IMR-90 (cell line): ENCODE data around the gene OSBPL1A. TPM values are rescaled to one million over a fixed set of nuclear protein-coding genes. Genes with fewer than 3 reads are reported as not detected.

ENCODE experiments used
- ATAC-seq: fragments of 200-7000 bp; cut with Tn5 transposase; 2 replicates; pipeline ENCODE4 v1.9.1; 2020; ENCODE audit warnings: low read depth, mild to moderate bottlenecking, moderate library complexity
- BruUV-seq: library from RNA; stranded (reverse); fragments of 400-500 nt; replicated peaks from 2 replicates; lab custom pipeline; 2021; lab: Mats Ljungman, UMichigan
- CTCF ChIA-PET: fragments of 300-600 bp; formaldehyde crosslinking; extraction: SDS; loops from one replicate; lab custom pipeline; 2021; ENCODE audit warnings: antibody characterized with exemption; lab: Yijun Ruan, JAX
- POLR2A ChIA-PET: fragments of 300-600 bp; sonication (Branson Sonifier 250); formaldehyde crosslinking; loops from one replicate; lab custom pipeline; 2022; ENCODE audit warnings: antibody characterized with exemption; ENCODE audit not compliant: unreplicated experiment; lab: Charles Lee
- DNase-seq: peaks from one replicate; pipeline ENCODE4 v3.0.0; 2013
- H2AFZ ChIP-seq: replicated peaks from 2 replicates; pipeline ENCODE3; 2013; ENCODE audit warnings: low read length, mild to moderate bottlenecking; ENCODE audit not compliant: poor library complexity
- H2AK5ac ChIP-seq: 2 replicates; pipeline ENCODE4 v1.6.1; 2013; ENCODE audit warnings: low read depth, low read length, inconsistent platforms
- H2AK9ac ChIP-seq: replicated peaks from 2 replicates; pipeline ENCODE3; 2013; ENCODE audit warnings: mild to moderate bottlenecking, low read depth, low read length, moderate library complexity; ENCODE audit not compliant: poor library complexity
- H2BK120ac ChIP-seq: 2 replicates; pipeline ENCODE4 v1.6.1; 2013; ENCODE audit warnings: low read depth, low read length, inconsistent platforms
- H2BK15ac ChIP-seq: 3 replicates; pipeline ENCODE4 v1.6.1; 2013; ENCODE audit warnings: low read depth, low read length, inconsistent platforms
- H2BK20ac ChIP-seq: 2 replicates; pipeline ENCODE4 v1.6.1; 2013; ENCODE audit warnings: low read depth, mild to moderate bottlenecking, inconsistent platforms, low read length, moderate library complexity
- H2BK5ac ChIP-seq: 2 replicates; pipeline ENCODE4 v1.6.1; 2013; ENCODE audit warnings: mild to moderate bottlenecking, low read depth, low read length, inconsistent platforms; ENCODE audit not compliant: poor library complexity, severe bottlenecking
- H3K14ac ChIP-seq: replicated peaks from 2 replicates; pipeline ENCODE4 v1.6.1; 2013; ENCODE audit warnings: low read depth, low read length, inconsistent platforms
- H3K18ac ChIP-seq: 2 replicates; pipeline ENCODE4 v1.6.1; 2013; ENCODE audit warnings: low read depth, low read length, control low read depth
- H3K23ac ChIP-seq: 2 replicates; pipeline ENCODE4 v1.6.1; 2013; ENCODE audit warnings: low read depth, low read length, inconsistent platforms
- H3K27ac ChIP-seq: 2 replicates; pipeline ENCODE4 v1.5.1; 2013; ENCODE audit warnings: mild to moderate bottlenecking, control low read depth, low read length; ENCODE audit not compliant: insufficient read depth
- H3K27me3 ChIP-seq: 2 replicates; pipeline ENCODE4 v1.6.1; 2013; ENCODE audit warnings: low read length; ENCODE audit not compliant: control insufficient read depth, insufficient read depth
- H3K36me3 ChIP-seq: 2 replicates; pipeline ENCODE4 v1.6.1; 2013; ENCODE audit warnings: low read length, mixed read lengths; ENCODE audit not compliant: control insufficient read depth, insufficient read depth
- H3K4ac ChIP-seq: 2 replicates; pipeline ENCODE4 v1.6.1; 2013; ENCODE audit warnings: low read depth, low read length, inconsistent platforms
- H3K4me1 ChIP-seq: 2 replicates; pipeline ENCODE4 v1.6.1; 2013; ENCODE audit warnings: low read length, mixed read lengths; ENCODE audit not compliant: control insufficient read depth, insufficient read depth
- H3K4me2 ChIP-seq: 2 replicates; pipeline ENCODE4 v1.6.1; 2013; ENCODE audit warnings: low read depth, mild to moderate bottlenecking, control low read depth, low read length, moderate library complexity
- H3K4me3 ChIP-seq: 2 replicates; pipeline ENCODE4 v1.5.1; 2013; ENCODE audit warnings: low read depth, mild to moderate bottlenecking, control low read depth, low read length, moderate library complexity; ENCODE audit not compliant: insufficient read depth
- H3K56ac ChIP-seq: 2 replicates; pipeline ENCODE4 v1.6.1; 2013; ENCODE audit warnings: low read length, inconsistent platforms; ENCODE audit not compliant: insufficient read depth; ENCODE audit errors: extremely low read depth
- H3K79me1 ChIP-seq, 2 experiments: 2 replicates each; pipeline ENCODE4 v1.6.1; 2013; ENCODE audit warnings: low read length in 2 of 2, inconsistent platforms in 1 of 2, low read depth in 1 of 2
- H3K9ac ChIP-seq: 2 replicates; pipeline ENCODE4 v1.6.1; 2013; ENCODE audit warnings: low read depth, low read length, control low read depth
- H3K9me1 ChIP-seq: 2 replicates; pipeline ENCODE4 v1.6.1; 2013; ENCODE audit warnings: low read length, inconsistent platforms; ENCODE audit not compliant: insufficient read depth
- H3K9me3 ChIP-seq: 2 replicates; pipeline ENCODE4 v1.6.1; 2013; ENCODE audit warnings: low read length; ENCODE audit not compliant: control insufficient read depth, insufficient read depth
- H4K20me1 ChIP-seq: 2 replicates; pipeline ENCODE4 v1.6.1; 2013; ENCODE audit warnings: low read length, inconsistent platforms; ENCODE audit not compliant: insufficient read depth
- H4K5ac ChIP-seq: 2 replicates; pipeline ENCODE4 v1.6.1; 2013; ENCODE audit warnings: mild to moderate bottlenecking, low read depth, low read length, control low read depth
- H4K8ac ChIP-seq, 2 experiments: 2 replicates each; pipeline ENCODE4 v1.6.1; 2013; ENCODE audit warnings: low read depth in 2 of 2, low read length in 2 of 2, control low read depth in 1 of 2, inconsistent platforms in 1 of 2
- H4K91ac ChIP-seq: 2 replicates; pipeline ENCODE4 v1.6.1; 2013; ENCODE audit warnings: low read depth, low read length, inconsistent platforms; ENCODE audit not compliant: insufficient read depth
- BHLHE40 ChIP-seq: fragments of 150-350 bp; IDR thresholded peaks from 2 replicates; pipeline ENCODE4 v1.6.1; 2016; ENCODE audit warnings: mild to moderate bottlenecking, low read depth, low read length
- CHD1 ChIP-seq: IDR thresholded peaks from 2 replicates; pipeline ENCODE4 v1.6.1; 2012; ENCODE audit warnings: low read depth, low read length, improper control_type of control experiment
- MAFK ChIP-seq: IDR thresholded peaks from 2 replicates; pipeline ENCODE4 v1.6.1; 2012; ENCODE audit warnings: low read depth, low read length, improper control_type of control experiment
- MAZ ChIP-seq: IDR thresholded peaks from 2 replicates; pipeline ENCODE4 v1.6.1; 2012; ENCODE audit warnings: low read depth, mild to moderate bottlenecking, low read length, improper control_type of control experiment, moderate library complexity, borderline replicate concordance
- MXI1 ChIP-seq: IDR thresholded peaks from 2 replicates; pipeline ENCODE4 v1.6.1; 2012; ENCODE audit warnings: low read depth, mild to moderate bottlenecking, low read length, moderate library complexity, borderline replicate concordance
- POLR2A ChIP-seq: IDR thresholded peaks from 2 replicates; pipeline ENCODE4 v1.6.1; 2012; ENCODE audit warnings: mild to moderate bottlenecking, low read depth, low read length
- RAD21 ChIP-seq: IDR thresholded peaks from 2 replicates; pipeline ENCODE4 v1.6.1; 2012; ENCODE audit warnings: low read length, improper control_type of control experiment
- RFX5 ChIP-seq: IDR thresholded peaks from 2 replicates; pipeline ENCODE4 v1.8.0; 2012; ENCODE audit warnings: low read depth, mild to moderate bottlenecking, low read length, moderate library complexity
- WGBS, 2 experiments: methylation state at CpG; one replicate each; pipeline versions ENCODE4 v1.1.5 to v1.1.7; 2013; ENCODE audit warnings: missing lambda C conversion rate in 2 of 2; ENCODE audit not compliant: insufficient read length in 1 of 2; ENCODE audit errors: extremely low coverage in 2 of 2; 5-methylcytosine and 5-hydroxymethylcytosine counted together
- dilution Hi-C: fragments of 300-500 bp; cut with HindIII; formaldehyde crosslinking; loops from one replicate; pipeline ENCODE4 v1.14.3; 2018; ENCODE audit warnings: low sequenced_read_pairs; ENCODE audit not compliant: unreplicated experiment
- in situ Hi-C: fragments of 300-500 bp; cut with MboI; formaldehyde crosslinking; loops from 3 replicates; pipeline ENCODE4 v1.14.3; 2019; ENCODE audit warnings: low sequenced_read_pairs, inconsistent platforms, mixed read lengths
- intact Hi-C: fragments of 100-400 bp; cut with micrococcal nuclease; formaldehyde crosslinking; loops from 2 replicates; pipeline ENCODE4 v1.10.0; 2022
- polyA plus RNA-seq, 3 experiments: library from polyadenylated mRNA; depleted of rRNA; stranded (reverse); fragments of >200 nt; gene quantifications; 2 replicates each; pipeline ENCODE4 v1.2.3, GENCODE V29; 2012; ENCODE audit warnings: low replicate concordance in 1 of 3
- total RNA-seq: library from RNA; depleted of rRNA; stranded (reverse); fragments of >200 nt; gene quantifications from 2 replicates; pipeline ENCODE4 v1.2.3, GENCODE V29; 2012
- TF ChIP-seq, protein P1 (sequence below): conservative IDR thresholded peaks from 2 replicates; pipeline ENCODE4 v1.5.1; 2012; ENCODE audit warnings: mild to moderate bottlenecking, low read depth, low read length, improper control_type of control experiment

Gene OSBPL1A
- total and polyA plus RNA-seq, 2 of the 4 experiments (the other 2 are of a cell fraction) = 29.4 to 70.4 TPM

DNA sequence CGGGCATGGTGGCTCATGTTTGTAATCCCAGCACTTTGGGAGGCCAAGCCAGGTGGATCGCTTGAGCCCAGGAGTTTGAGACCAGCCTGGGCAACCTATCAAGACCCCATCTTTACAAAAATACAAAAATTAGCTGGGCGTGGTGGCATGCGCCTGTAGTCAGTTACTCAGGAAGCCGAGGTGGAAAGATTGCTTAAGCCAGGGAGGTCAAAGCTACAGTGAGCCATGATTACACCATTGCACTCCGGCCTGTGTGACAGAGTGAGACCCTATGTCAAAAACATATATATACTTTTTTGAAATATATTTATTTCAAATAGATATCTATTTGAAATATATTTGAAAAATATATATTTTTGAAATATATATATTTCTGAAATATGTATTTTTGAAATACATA, 10.9 kb downstream of the OSBPL1A start:
- H4K5ac ChIP-seq = no peak overlapping the region
- H3K9me3 ChIP-seq = no peaks in the 10 kb centered on the region
- H3K36me3 ChIP-seq = no peaks in the 10 kb centered on the region
- in situ Hi-C loops (no loop called here), intact Hi-C loops (no loop called here), dilution Hi-C loops (no loop called here)
- ATAC-seq (no peak), DNase-seq (no peak)
- peaks cover 1% of the 10 kb centered on the region; the same call in 1 of the 2 replicates for H3K4me1 ChIP-seq
- no peak overlapping the region for H2BK120ac ChIP-seq
- H3K27me3 ChIP-seq = no peaks in the 10 kb centered on the region
- no peaks in the 10 kb centered on the region for H4K20me1 ChIP-seq
- no peak overlapping the region for H2BK20ac ChIP-seq
- no peak overlapping the region for H3K27ac ChIP-seq
- no peak overlapping the region for H2BK15ac ChIP-seq
- TF ChIP-seq MXI1 (no peak), RAD21 (no peak), BHLHE40 (no peak), RFX5 (no peak), CHD1 (no peak), POLR2A (no peak), MAZ (no peak), MAFK (no peak)
- TF ChIP-seq, protein P1, sequence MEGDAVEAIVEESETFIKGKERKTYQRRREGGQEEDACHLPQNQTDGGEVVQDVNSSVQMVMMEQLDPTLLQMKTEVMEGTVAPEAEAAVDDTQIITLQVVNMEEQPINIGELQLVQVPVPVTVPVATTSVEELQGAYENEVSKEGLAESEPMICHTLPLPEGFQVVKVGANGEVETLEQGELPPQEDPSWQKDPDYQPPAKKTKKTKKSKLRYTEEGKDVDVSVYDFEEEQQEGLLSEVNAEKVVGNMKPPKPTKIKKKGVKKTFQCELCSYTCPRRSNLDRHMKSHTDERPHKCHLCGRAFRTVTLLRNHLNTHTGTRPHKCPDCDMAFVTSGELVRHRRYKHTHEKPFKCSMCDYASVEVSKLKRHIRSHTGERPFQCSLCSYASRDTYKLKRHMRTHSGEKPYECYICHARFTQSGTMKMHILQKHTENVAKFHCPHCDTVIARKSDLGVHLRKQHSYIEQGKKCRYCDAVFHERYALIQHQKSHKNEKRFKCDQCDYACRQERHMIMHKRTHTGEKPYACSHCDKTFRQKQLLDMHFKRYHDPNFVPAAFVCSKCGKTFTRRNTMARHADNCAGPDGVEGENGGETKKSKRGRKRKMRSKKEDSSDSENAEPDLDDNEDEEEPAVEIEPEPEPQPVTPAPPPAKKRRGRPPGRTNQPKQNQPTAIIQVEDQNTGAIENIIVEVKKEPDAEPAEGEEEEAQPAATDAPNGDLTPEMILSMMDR = no peak
- H3K9ac ChIP-seq = no peak overlapping the region
- no peak overlapping the region for H4K8ac ChIP-seq
- H3K4ac ChIP-seq = no peak overlapping the region
- no peak overlapping the region for H3K23ac ChIP-seq
- no peak overlapping the region for H3K14ac ChIP-seq
- no peak overlapping the region for H2AK5ac ChIP-seq
- peaks cover 3% of the 10 kb centered on the region; the same call in 1 of the 2 replicates for H3K9me1 ChIP-seq
- no TSS peak for BruUV-seq
- no peak overlapping the region for H2BK5ac ChIP-seq
- CTCF ChIA-PET = no interaction called here
- H3K4me2 ChIP-seq = no peak overlapping the region
- no peak overlapping the region for H3K18ac ChIP-seq
- H3K4me3 ChIP-seq = no peak overlapping the region
- POLR2A ChIA-PET = no interaction called here
- no CpG with 5 or more reads among the region's 6 CpGs for WGBS, 2 experiments
- H3K56ac ChIP-seq = no peak overlapping the region
- no peak overlapping the region for H4K91ac ChIP-seq
- no peak overlapping the region for H2AK9ac ChIP-seq
- no peak overlapping the region for H2AFZ ChIP-seq
- H3K79me1 ChIP-seq = peaks cover 0 to 16% of the 10 kb centered on the region in 2 experiments; a peak in 1 of 4 replicates
